Stimulated activated CD4-positive, alpha-beta T cell treated with anti-CD3 and anti-CD28 coated beads, TNF-alpha, amount 100 ng/mL, for 48 hours (primary cell): Measurements from ENCODE around the gene TSBP1.
"Not testable (repeated sequence)": the region's sequence is repeated elsewhere in the genome, so short reads cannot be mapped to it uniquely, and the experiment has no call there.

Source experiments
- DNase-seq, 3 donors: peaks; one replicate each; pipeline ENCODE4 v3.0.0-alpha.2; 2020; ENCODE audit warnings: low read depth in 3 of 3

The TSBP1 gene

DNA sequence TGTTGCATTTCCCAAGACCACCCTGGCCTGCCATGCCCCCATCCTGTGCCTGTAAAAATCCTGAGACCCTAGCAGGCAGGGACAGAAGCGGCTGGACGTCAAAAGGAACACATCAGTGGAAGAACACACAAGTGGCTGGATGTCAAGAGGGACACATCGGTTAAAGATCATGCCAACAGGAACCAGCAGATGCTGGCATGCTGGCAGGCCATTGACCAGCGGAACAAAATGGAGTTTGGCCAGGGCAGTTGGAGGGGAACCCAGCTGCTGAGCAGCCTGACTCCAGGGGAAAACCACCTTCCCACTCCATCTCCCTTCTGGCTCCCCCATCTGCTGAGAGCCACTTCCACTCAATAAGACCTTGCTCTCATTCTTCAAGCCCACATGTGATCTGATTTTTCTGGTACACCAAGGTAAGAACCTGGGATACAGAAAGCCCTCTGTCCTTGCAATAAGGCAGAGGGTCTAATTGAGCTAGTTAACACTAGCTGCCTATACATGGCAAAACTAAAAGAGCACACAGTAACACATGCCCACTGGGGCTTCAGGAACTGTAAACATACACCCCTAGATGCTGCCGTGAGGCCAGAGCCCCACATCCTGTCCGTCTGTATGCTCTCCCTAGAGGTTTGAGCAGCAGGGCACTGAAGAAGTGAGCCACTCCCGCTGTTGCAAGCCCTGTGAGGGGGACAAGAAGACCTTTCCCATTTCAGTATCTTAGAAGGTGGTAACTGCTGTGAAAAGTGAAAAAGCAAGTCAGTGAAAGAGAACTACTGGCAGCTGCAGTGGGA is 4.2 kb upstream of the TSBP1 start:
- DNase-seq: no peak

DNA sequence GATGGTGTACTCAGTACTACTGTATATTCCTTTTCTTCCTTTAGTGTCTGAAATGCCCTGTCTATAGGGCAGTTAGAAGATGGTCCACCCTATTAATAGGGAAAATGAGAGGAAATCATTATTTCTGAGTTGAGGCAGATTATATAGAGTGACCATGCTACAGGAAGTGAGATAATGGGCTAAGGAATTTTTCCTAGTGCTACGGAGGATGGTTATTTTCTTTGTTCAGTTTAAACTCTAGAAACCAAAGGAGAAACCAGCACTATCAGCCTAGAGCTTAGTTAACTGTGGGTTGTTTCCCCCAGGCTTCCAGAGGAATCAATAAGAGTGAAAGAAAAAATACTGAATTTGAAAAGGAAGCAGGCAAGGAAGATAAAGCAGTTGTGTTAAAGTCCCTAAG is 474 bp downstream of the TSBP1 start:
- DNase-seq: no peak

DNA sequence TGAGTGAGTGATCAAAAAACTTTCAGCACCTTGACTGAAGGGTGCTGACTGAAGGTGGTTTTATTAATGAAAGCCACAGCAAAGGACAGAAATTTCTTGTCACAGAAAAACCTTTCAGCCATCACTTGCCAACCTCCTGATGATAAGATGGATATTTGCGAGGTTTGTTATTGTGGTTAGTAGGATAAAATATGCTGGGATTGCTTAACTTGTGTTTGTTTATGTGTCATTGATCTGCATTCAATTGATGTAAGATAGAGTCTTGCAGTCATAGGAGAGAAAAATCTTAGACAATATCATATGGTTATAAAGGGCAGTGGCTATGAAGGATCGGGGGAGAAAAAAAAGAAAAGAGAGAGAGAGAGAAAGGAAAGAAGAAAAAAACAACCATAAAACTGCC is 1.2 kb downstream of the TSBP1 start:
- DNase-seq: no peak

DNA sequence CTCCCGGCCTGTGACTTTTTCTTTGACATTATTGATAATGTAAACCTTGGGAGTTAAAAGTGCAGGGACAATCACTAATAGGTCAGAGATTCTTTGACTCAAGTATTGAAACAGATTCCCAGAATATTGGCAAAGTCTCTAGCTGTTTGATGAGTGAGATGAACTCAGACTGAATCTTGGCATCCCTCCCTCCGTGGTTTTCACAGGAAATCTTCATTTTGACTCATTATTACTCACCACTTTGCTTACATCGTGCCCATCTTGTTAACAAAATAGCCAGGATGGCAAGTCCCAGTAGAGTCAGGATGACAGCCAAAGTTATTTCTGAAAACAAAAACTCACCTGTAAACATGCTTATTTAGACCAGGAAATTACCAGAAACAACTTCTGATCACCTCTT is 2.0 kb downstream of the TSBP1 start:
- no peak for DNase-seq

DNA sequence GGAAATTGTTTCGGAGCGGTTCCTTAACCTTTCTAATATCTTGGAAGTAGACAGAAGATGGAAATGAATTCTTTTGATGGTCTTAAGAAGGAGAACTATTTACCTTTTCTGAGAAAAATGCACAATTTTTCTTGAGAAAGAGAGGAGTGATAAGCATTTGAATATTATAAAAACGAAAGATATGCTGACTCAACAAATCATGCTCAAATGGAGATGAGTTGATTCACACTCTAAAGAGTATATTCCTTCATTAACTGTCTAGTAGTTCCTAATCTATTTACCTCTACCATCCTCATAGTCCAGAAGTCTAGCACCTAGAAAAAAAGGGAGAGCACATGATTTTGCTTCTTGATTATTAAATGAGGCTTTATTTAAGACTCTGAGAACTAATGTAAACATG is 4.1 kb downstream of the TSBP1 start:
- DNase-seq: no peak

DNA sequence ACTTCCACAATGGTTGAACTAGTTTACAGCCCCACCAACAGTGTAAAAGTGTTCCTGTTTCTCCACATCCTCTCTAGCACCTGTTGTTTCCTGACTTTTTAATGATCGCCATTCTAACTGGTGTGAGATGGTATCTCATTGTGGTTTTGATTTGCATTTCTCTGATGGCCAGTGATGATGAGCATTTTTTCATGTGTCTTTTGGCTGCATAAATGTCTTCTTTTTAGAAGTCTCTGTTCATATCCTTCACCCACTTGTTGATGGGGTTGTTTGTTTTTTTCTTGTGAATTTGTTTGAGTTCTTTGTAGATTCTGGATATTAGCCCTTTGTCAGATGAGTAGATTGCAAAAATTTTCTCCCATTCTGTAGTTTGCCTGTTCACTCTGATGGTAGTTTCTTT is 12.5 kb downstream of the TSBP1 start:
- DNase-seq: not testable (repeated sequence)

DNA sequence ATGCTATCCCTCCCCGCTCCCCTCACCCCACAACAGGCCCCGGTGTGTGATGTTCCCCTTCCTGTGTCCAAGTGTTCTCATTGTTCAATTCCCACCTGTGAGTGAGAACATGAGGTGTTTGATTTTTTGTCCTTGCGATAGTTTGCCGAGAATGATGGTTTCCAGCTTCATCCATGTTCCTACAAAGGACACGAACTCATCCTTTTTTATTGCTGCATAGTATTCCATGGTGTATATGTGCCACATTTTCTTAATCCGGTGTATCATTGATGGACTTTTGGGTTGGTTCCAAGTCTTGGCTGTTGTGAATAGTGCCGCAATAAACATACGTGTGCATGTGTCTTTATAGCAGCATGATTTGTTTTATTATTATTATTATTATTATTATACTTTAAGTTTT is 13.2 kb downstream of the TSBP1 start:
- not testable (repeated sequence) for DNase-seq

DNA sequence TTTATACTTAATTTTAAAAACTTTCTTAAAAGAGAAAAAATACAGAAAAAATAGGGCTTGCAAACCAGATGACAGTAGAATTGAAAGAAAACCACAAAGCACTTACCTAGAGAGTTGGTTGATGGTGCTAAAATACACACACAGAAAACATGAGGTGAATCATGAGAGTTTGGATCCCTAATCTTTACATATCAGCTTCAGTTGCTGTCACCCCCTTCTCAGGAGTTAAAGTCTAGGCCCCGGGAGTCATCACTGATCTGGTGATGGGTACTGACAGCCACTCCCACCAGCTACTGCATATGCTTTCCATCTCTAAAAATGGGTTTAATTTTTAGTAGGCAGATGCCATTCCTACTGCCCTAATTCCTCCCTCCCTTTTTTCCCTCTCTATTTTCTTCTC is 16.7 kb downstream of the TSBP1 start:
- DNase-seq: no peak

DNA sequence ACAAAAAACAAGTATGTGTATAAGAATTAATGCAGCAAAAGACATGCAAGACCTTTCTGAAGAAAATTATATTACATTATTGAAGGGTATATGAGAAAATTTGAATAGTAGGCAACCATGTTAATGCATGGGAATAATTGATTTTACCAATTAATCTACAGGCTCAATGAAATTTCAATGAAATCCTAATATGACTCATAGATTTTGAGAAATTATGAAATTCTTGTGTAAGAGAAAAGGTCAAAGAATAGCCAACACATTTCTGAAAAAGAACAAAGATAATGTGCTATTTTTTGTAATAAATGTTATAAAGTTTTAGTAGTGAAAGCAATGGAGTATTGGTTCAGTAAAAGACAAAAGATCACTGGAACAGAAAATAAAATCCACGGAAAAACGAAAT is 18.4 kb downstream of the TSBP1 start:
- DNase-seq: no peak

DNA sequence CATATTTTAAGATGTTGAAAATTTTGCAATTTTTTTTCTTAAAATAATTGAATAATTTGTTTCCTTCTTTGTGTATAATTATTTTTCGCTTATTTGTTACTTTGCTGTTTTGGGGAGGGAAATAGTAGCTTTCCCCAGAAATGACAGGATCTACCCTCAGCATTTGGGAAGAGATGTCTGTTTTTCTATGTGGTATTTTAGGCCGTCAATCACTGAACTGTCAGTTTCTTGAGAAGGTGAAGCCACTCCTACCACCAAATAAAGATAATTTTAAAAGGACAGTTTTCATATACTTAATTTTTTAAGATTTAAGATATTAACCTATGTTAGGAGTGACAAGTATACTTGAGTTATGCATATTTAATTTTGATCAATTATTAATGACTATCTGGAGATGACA is 31.5 kb downstream of the TSBP1 start:
- no peak for DNase-seq

DNA sequence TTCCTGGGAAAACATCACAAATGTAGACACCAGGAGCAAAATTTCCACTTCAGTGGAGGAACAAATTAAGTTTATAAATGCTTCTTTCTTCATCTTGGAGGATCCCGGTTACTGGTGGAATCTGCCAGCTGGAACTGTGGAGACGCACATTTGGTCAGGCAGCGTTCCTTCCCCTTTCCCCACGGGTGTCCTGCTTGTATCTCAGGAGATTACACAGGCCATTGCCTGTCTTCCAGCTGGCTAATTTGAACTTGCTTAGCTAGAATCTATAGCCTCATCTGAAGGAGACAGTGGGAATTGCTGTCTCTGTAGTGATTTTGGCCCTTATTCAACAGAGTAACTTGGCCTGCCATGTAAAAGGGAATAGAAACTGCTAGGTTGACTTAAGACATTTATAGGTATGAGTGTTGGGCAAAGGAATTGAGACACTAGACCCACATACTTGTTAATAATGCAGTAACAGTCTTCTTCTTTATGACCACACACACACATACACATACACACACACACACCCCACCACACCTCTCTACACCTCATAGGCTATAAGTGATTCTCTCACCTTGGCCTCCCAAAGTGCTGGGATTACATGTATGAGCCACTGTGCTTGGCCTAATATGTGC is 34.4 kb downstream of the TSBP1 start:
- DNase-seq: no peak

DNA sequence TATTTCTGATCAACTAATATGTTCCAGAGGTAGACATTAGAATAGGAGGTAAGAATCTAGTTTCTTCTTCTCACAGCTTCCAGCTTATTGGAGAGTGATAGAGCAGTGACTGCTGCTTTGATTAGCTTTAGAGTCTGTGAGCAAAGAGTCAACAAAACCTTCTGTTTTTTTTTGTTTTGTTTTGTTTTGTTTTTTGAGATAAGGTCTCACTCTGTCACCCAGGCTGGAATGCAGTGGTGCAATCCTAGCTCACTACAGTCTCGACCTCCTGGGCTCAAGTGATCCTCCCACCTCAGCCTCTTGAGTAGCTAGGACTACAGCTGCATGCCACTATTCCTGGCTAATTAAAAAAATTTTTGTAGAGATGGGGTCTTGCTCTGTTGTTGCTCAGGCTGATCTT is 39.3 kb downstream of the TSBP1 start:
- DNase-seq: no peak

DNA sequence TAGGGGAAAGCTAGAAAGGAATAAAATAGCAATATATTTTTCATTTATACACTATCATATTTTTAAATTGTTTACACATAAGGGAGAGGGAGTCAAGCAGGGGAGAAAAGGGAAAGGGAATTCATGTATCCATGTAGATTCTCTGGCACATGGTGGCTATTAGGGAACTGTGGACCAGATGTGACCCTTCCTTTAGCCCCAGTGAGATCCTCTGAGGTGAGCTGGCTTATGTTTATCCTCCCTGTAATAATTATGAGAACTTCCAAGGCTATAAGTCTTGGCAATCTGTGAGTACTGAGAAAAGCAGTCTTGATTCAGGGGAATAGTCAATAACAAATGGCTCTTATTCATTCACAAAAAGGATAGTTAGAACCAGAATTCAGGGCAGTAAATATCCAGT is 42.6 kb downstream of the TSBP1 start:
- no peak for DNase-seq

DNA sequence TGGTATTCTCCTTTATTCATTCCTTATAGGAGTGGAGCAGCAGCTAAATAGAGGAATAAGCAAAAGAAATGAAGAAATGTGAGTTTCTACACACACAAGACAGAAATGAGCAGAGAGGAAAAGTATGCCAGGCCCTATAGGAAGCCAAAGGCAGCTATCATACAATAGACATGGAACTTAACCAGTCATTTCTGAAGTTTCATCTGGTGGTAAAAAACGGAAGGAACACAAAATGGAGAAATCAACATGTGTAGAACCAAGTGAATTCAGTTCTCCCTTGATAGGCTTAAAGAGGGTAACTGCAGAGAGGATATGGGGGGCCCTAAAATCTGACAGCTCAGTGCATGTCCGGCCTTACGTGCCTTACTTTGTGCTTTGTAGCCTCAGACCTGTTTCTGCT is 44.6 kb downstream of the TSBP1 start:
- DNase-seq: no peak

DNA sequence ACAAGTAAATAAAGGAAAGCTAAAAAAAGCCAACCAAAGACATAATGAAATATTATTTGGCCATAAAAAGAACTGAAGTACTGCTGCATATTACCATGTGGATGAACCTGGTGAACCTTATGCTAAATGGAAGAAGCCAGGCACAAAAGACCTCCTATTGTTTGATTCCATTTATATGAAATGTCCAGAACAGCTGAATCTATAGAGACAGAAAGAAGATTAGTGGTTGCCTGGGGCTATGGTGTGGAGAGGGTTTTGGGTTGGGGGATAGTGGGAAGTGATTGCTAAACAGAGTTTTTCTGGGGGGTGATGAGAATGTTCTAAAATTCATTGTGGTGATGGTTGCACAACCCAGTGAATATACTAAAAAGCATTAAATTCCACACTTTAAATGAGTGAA is 53.2 kb downstream of the TSBP1 start:
- no peak for DNase-seq

DNA sequence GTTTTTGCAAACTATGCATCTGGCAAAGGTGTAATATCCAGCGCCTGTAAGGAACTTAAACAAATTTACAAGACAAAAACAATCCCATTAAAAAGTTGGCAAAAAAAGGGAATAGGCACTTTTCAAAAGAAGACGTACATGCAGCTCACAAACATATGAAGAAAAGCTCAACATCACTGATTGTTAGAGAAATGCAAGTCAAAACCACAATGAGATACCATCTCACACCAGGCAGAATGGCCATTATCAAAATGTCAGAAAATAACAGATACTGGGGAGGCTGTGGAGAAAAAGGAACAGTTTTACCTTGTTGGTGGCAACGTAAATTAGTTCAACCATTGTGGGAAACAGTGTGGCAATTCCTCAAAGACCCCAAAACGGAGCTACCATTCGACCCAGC is 54.2 kb downstream of the TSBP1 start:
- no peak for DNase-seq

DNA sequence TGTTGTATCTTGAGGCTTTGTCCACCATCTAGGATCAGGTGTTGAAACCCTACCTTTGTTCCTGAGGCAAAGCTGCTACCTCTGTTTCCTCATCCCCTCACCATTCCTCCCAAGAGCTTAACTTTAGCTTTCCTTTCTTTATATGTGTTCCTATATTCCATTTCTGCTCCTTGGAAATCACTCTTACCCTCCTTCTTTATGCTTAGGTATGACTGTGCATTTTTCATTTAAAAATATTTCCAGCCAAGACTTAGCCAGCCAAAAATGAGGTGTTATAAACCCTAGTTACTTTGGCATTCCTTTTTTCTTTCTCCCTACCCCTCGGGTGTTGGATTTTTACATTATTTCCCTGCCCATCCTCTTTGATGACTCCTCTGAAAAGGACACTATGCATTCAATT is 57.7 kb downstream of the TSBP1 start:
- no peak for DNase-seq

DNA sequence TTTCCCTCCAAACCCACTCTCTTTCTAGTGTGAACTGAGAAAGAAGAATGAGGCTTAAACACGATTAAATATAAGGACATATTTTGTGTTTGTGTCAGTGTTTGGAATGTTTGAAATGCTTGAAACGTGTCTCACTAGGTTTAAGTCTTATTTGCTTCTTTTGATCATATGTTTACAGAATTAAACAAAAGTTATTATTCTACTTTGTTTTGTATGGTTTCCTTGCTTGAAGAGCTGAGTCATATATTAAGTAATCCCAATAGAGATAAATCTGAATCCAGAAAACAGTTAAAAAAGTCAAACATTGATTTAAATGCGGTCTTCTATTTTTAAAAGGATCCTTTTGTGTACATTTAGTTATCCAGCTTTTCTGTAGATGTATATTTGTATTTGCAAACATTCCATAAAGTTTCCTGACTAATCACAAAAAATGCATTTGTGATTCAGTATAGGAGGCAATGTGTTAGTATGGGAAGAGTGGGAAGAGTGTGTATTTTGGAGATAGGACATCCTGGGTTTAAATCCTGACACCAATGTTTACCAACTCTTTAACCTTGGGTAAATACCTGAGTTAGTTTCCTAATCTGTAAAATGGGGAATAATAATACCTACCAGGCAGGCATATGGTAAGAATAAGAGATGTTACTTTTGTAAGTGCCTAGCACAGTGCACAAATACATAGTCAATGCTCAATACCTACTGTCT is 72.9 kb downstream of the TSBP1 start:
- no peak for DNase-seq

DNA sequence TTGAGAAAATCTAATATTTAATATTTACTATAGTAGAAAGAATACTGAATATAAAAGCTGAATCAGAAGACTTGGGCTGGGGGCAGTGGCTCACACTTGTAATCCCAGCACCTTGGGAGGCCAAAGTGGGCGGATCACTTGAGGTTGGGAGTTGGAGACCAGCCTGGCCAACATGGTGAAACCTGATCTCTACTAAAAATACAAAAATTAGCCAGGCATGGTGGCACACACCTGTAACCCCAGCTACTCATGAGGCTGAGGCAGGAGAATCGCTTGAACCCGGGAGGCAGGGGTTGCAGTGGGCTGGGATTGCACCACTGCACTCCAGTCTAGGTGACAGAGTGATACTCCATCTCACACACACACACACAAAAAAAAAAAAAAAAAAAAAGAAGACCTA is 76.7 kb downstream of the TSBP1 start:
- DNase-seq: not testable (repeated sequence)

DNA sequence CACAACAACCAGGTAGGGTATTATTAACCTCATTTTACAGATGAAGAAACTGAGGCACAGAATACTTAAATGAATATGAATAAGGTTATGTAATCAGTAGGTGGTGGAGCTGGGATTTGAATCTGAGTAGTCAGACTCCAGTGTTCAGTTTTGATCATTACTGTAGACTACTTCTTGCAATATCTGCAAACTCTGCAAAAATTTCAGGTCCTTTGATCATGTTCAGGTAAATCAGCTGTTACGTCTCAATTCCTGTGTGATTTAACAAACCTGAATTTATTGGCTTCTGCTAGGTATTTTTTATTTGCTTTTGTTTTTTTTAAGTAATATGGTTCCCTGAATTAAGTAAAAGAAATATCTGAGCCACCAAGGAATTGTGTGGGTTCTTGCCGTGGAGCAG is 77.1 kb downstream of the TSBP1 start:
- DNase-seq: no peak

DNA sequence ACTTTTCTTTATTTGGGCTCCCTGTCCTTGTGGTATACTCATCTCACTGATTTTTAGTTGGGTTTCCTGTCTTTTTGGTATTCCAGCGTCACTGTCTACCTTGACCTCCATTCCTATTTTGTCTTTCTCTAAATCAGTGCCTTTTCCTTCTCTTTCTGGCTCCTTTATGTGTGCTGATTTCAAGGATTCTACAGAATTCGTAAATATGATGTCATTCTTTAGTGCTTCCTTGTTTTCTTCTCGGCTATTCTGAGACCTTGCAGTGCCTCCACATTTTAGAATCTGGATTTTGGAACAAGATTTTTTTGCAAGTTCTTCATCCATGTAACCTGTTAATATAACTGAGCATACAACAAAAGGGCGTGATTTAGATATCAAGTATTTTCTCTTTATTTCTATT is 78.0 kb downstream of the TSBP1 start:
- no peak for DNase-seq

DNA sequence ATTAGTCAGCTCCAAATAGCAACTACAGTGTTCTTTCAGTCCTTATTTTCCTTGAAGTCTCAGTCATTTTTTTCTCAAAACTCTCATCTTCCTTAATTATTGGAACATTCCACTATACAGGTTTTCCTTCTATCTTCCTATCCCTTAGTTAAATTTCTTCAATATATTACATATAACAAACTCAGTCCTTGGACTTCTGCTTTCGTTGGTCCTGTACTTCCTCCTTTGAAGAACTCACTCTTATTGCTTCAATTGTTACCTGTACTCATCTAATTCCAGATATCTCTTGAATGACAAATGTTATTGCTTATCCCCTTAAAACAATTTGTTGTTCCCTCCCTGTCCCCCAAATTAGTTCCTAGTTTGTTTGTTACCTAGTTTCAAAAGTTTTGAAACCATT is 80.2 kb downstream of the TSBP1 start:
- no peak for DNase-seq

DNA sequence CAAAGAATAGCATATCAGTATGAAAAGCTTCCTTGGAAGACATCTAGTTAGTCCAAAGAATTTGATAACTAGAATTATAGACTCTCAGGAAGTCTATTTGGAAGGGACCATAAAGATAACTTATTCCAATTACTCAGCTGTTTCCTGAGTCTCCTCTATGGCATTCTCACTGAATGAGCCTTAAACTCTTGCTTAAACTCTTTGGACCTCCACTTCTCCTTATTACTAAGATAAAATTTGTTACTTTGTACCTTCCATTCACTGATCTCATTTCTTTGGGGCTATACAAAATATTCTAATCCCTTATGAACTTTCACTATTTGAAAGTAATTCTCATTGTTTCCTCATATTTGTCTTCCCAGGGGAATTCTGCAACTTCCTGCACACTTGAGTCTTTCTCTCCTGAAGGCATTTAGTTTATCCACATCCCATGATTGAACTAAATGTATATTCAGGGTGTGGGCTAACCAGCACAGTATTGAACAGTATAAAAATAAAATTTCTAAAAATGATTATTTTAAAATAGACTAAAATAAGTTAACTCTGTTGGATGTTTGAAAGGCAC is 80.7 kb downstream of the TSBP1 start:
- no peak for DNase-seq
